ENCODE measurements around the gene SH2D4B.

DNA sequence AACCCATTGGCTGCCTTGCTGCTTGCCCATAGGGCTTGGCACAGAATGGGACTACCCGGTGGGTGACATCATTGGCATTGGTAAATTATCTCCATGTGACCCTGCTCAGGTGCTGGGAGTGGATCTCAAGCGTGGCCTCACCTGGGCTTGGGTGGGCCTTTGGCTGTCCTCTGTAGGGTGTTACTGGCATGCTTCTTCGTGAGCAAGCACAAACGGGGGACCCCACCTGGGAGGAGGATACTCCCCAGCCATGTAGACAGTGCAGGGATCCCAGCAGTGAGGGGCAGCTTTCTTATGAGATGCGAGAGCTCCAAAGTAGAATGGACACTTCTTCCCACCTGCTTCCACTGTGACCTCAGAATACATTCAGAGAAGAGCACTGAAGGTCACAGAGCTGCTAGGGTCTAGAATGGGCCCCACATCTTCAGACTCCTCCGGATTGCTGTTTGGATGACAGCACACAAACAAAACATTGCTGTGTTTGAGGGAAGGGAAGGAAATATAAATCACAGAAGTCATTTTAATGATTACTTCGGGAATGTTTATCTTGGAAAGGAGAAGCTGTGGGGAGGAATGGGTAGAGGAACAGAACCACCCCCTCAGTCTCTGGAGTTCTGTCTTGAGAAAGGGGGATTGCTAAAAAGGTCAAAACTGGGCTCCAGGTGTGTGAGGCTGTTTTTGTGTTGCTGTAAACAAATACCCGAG is 75.9 kb downstream of the SH2D4B start:
- TF ChIP-seq EZH2 (IDR thresholded peaks at IDR 0.05; ENCODE audit: borderline replicate concordance) (no peak), CTCF (IDR thresholded peaks at IDR 0.05; ENCODE audit: poor library complexity) (no peak)

All from hepatocyte (in vitro differentiated cells).